COLO668 (cell line): ENCODE results near the gene RERG.
"Not testable (repeated sequence)": the region's sequence is repeated elsewhere in the genome, so short reads cannot be mapped to it uniquely, and the experiment has no call there.

ENCODE experiments used
- DNase-seq: peaks from one replicate; lab custom pipeline; 2025; ENCODE audit not compliant: unreplicated experiment; lab: John Stamatoyannopoulos, UW

The RERG gene

GRCh38 chr12:15220915-15221885 lies at the start of gene RERG:
TSS of gene RERG (minus strand) at chr12:15221417. CDS start at chr12:15217489, 3,928 bp downstream.
- DNase-seq = peak; percentile 75

- no peak for DNase-seq
These were observed 49.4 kb upstream of the RERG start for GRCh38 chr12:15270591-15270990.

- DNase-seq = peak; percentile 14
These were observed 47.8 kb upstream of the RERG start for GRCh38 chr12:15268927-15269552.

GRCh38 chr12:15268309-15268708 lies 47.1 kb upstream of the RERG start:
- no peak for DNase-seq

GRCh38 chr12:15265875-15266274 lies 44.7 kb upstream of the RERG start:
- no peak for DNase-seq

GRCh38 chr12:15256761-15257160 lies 35.5 kb upstream of the RERG start:
- no peak for DNase-seq

- no peak for DNase-seq
These were observed 32.8 kb upstream of the RERG start for GRCh38 chr12:15253990-15254389.

- no peak for DNase-seq
These were observed 23.7 kb upstream of the RERG start for GRCh38 chr12:15244926-15245325.

- DNase-seq = no peak
These were observed 23.1 kb upstream of the RERG start for GRCh38 chr12:15244341-15244740.

GRCh38 chr12:15243102-15243501 lies 21.9 kb upstream of the RERG start:
- no peak for DNase-seq

GRCh38 chr12:15240898-15241297 lies 19.7 kb upstream of the RERG start:
- DNase-seq = no peak

- DNase-seq = no peak
These were observed 13.3 kb upstream of the RERG start for GRCh38 chr12:15234508-15234907.

- no peak for DNase-seq
These were observed 12.8 kb upstream of the RERG start for GRCh38 chr12:15234011-15234410.

GRCh38 chr12:15232959-15233358 lies 11.7 kb upstream of the RERG start:
- DNase-seq = no peak

- no peak for DNase-seq
These were observed 10.3 kb upstream of the RERG start for GRCh38 chr12:15231493-15231892.

GRCh38 chr12:15230751-15231150 lies 9.5 kb upstream of the RERG start:
- no peak for DNase-seq

- DNase-seq = no peak
These were observed 8.9 kb upstream of the RERG start for GRCh38 chr12:15230137-15230536.

GRCh38 chr12:15227004-15227679 lies 5.9 kb upstream of the RERG start:
- peak; percentile 4 for DNase-seq

GRCh38 chr12:15225863-15226218 lies 4.6 kb upstream of the RERG start:
- not testable (repeated sequence) for DNase-seq

- DNase-seq = no peak
These were observed 4.1 kb upstream of the RERG start for GRCh38 chr12:15225136-15225862.

GRCh38 chr12:15222219-15222618 lies 1.0 kb upstream of the RERG start:
- no peak for DNase-seq
